Esophagus (tissue), 2 donors: ENCODE measurements around the gene RABGGTA. TPM values are rescaled to one million over a fixed set of nuclear protein-coding genes. Genes with fewer than 3 reads are reported as not detected.

Experiments
- H3K27ac ChIP-seq, 2 donors: one replicate each; pipeline ENCODE4 v1.5.1; 2013; ENCODE audit warnings: low read depth in 2 of 2, mild to moderate bottlenecking in 2 of 2, inconsistent platforms in 1 of 2, low read length in 1 of 2, moderate library complexity in 1 of 2
- H3K27me3 ChIP-seq, 2 donors: one replicate each; pipeline ENCODE4 v1.6.1; 2013; ENCODE audit warnings: low read length in 2 of 2, control low read depth in 1 of 2, mild to moderate bottlenecking in 1 of 2; ENCODE audit not compliant: insufficient read depth in 2 of 2, control insufficient read depth in 1 of 2
- H3K36me3 ChIP-seq, 2 donors: one replicate each; pipeline ENCODE4 v1.6.1; 2013; ENCODE audit warnings: low read length in 1 of 2; ENCODE audit not compliant: control insufficient read depth in 2 of 2, insufficient read depth in 2 of 2
- H3K4me1 ChIP-seq, 2 donors: one replicate each; pipeline ENCODE4 v1.6.1; 2013; ENCODE audit warnings: low read length in 1 of 2; ENCODE audit not compliant: control insufficient read depth in 2 of 2, insufficient read depth in 2 of 2
- H3K4me3 ChIP-seq, 2 donors: one replicate each; pipeline ENCODE4 v1.5.1; 2013; ENCODE audit warnings: low read length in 2 of 2, mild to moderate bottlenecking in 2 of 2, low read depth in 1 of 2, moderate library complexity in 1 of 2
- H3K9me3 ChIP-seq, 2 donors: one replicate each; pipeline ENCODE4 v1.6.1; 2013; ENCODE audit warnings: mild to moderate bottlenecking in 2 of 2, low read depth in 1 of 2, low read length in 1 of 2, moderate library complexity in 1 of 2; ENCODE audit not compliant: control insufficient read depth in 2 of 2, insufficient read depth in 1 of 2
- WGBS, 2 donors: extraction: QIAGEN DNeasy Blood & Tissue Kit; methylation state at CpG; one replicate each; pipeline ENCODE4 v1.1.7; 2013; 5-methylcytosine and 5-hydroxymethylcytosine counted together
- polyA plus RNA-seq, 2 donors: library from polyadenylated mRNA; stranded (reverse); fragments of 200-250 nt; gene quantifications; one replicate each; pipeline ENCODE4 v1.2.3, GENCODE V29; 2013
- donor health status: healthy with polysubstance abuse.
- donor health status: Bipolar disorder and iron deficiency.

RABGGTA gene
- polyA plus RNA-seq, 2 donors = 117 to 135 TPM

GRCh38 chr14:24235804-24236688 is 35.4 kb downstream of the RABGGTA start:
- Histone ChIP-seq H3K4me3 (no peak overlapping the region), H3K9me3 (no peaks in the 10 kb centered on the region), H3K4me1 (peaks cover 2 to 16% of the 10 kb centered on the region in 2 donors), H3K36me3 (peaks cover 25 to 40% of the 10 kb centered on the region in 2 donors), H3K27ac (peak overlapping the region in 1 of 2 donors; percentile 29), H3K27me3 (no peaks in the 10 kb centered on the region)
- 91 to 93% methylated on average over 5 of the region's 5 CpGs for WGBS, 2 donors

GRCh38 chr14:24234095-24235005 is 37.0 kb downstream of the RABGGTA start:
- WGBS, 2 donors = 82 to 89% methylated on average over 3 of the region's 3 CpGs
- Histone ChIP-seq H3K27ac (no peak overlapping the region), H3K27me3 (no peaks in the 10 kb centered on the region), H3K4me1 (peaks cover 2 to 8% of the 10 kb centered on the region in 2 donors), H3K36me3 (peaks cover 14 to 25% of the 10 kb centered on the region in 2 donors), H3K9me3 (no peaks in the 10 kb centered on the region), H3K4me3 (no peak overlapping the region)

DNA sequence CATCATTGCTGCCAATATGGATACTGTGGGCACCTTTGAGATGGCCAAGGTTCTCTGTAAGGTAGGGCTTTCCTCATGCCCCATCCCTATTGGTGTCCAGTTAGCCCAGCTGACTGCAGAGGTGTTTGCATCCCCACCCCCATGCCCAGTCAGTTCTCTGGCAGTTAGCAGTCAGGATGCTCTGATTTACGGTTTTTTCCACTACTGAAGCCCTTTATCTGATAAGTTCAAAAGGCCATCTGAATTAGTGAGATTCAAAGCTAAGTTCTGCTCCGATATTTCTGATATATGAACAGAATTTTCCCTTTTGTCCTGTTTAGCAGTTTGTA is 37.9 kb downstream of the RABGGTA start:
- Histone ChIP-seq H3K36me3 (peaks cover 14 to 22% of the 10 kb centered on the region in 2 donors), H3K9me3 (no peaks in the 10 kb centered on the region), H3K27ac (peak overlapping the region; percentile 48 to 96), H3K4me1 (peaks cover 0 to 8% of the 10 kb centered on the region in 2 donors), H3K27me3 (no peaks in the 10 kb centered on the region), H3K4me3 (peak overlapping the region; percentile 82)
- WGBS, 2 donors = 64 to 71% methylated on average over 2 of the region's 2 CpGs

- 3 to 4% methylated on average over 38 of the region's 38 CpGs for WGBS, 2 donors
- peaks cover 11 to 19% of the 10 kb centered on the region in 2 donors for H3K36me3 ChIP-seq
- H3K9me3 ChIP-seq = no peaks in the 10 kb centered on the region
- peak within 1 kb of the TSS; percentile 82 for H3K4me3 ChIP-seq
- no peaks in the 10 kb centered on the region for H3K27me3 ChIP-seq
- H3K27ac ChIP-seq = peak within 1 kb of the TSS; percentile 96 to 97
- H3K4me1 ChIP-seq = peaks cover 0 to 8% of the 10 kb centered on the region in 2 donors
Measured at GRCh38 chr14:24232645-24233537, 38.5 kb downstream of the RABGGTA start, which contains the start of gene GMPR2. Gene GMPR2 (plus strand): TSS chr14:24232929. CDS start chr14:24233254, 325 bp downstream.

GRCh38 chr14:24232121-24232644 is 39.2 kb downstream of the RABGGTA start, which contains the start of gene NEDD8:
Gene NEDD8 (minus strand): TSS chr14:24232367. CDS start chr14:24232267, 100 bp downstream.
- Histone ChIP-seq H3K9me3 (no peaks in the 10 kb centered on the region), H3K4me3 (peak within 1 kb of the TSS; percentile 82), H3K27me3 (no peaks in the 10 kb centered on the region), H3K4me1 (peaks cover 0 to 8% of the 10 kb centered on the region in 2 donors), H3K27ac (peak within 1 kb of the TSS; percentile 96 to 97), H3K36me3 (peaks cover 8 to 13% of the 10 kb centered on the region in 2 donors)
- 0% methylated on average over 28 to 30 of the region's 30 CpGs for WGBS, 2 donors

DNA sequence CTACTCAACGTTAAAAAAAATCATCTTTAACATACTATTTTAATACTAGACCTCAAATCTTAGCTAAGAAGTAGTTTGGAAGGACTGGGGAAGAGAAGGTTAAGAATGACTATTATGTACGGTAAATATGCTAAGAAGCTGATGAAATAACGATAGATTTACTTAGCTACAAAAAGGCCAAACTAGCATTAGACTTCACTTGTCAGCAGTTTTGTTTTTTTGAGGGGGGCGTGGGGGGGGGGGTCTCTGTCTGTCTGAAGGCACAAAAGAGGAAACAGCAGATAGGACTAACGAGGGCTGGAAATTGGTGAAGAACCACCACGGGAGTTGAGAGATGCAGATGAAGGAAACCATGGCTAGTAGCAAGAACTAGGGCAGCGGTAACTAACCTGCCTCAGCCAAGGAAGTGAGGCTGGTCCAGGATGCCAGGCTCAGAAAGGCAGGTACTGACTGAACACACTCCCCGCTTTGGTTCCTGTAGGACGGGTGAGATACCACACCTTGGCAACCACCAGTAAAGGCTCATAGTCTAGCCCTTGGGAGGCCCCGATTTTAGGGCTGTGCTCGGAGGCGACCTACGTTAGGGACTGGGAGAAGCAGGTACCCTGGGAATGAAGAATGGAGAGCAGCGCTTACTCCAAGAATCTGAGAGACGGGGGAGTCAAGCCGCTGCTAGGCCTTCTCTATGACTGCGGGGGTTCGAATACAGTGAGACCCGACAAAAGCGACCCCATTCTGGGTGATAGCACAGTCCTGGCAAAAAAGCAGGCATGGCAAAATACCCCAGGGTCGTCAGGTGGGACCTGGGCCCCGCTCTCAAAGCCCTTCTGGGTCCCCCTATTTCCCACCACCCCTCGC is 39.9 kb downstream of the RABGGTA start:
- H3K36me3 ChIP-seq = peaks cover 4 to 6% of the 10 kb centered on the region in 2 donors
- H3K27ac ChIP-seq = peak overlapping the region; percentile 96 to 97
- H3K4me3 ChIP-seq = peak overlapping the region; percentile 82
- no peaks in the 10 kb centered on the region for H3K27me3 ChIP-seq
- peaks cover 0 to 7% of the 10 kb centered on the region in 2 donors for H3K4me1 ChIP-seq
- H3K9me3 ChIP-seq = no peaks in the 10 kb centered on the region
- 9% methylated on average over 23 of the region's 23 CpGs for WGBS, 2 donors

DNA sequence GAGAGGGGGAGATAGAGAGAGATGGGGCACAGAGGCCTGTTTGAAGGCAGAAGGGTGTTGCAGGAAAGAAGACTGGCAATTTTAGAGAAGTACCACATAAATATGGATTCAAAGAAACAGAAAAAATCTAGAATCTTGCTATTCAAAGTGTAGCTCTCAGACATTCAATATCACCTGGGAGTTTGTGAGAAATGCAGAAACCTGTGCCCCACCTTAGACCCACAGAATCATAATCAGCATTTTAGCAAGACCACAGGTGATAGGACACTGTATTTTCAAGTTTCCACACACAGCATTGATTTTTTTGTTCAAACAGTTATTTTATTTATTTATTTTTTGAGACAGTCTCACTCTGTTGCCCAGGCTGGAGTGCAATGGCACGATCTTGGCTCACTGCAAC is 42.5 kb downstream of the RABGGTA start:
- Histone ChIP-seq H3K4me3 (no peak overlapping the region), H3K9me3 (no peaks in the 10 kb centered on the region), H3K27ac (no peak overlapping the region), H3K36me3 (no peaks in the 10 kb centered on the region), H3K4me1 (peaks cover 0 to 7% of the 10 kb centered on the region in 2 donors), H3K27me3 (no peaks in the 10 kb centered on the region)
- WGBS, 2 donors = 0 to 5% methylated on average over 1 of the region's 1 CpG

- H3K4me1 ChIP-seq = peaks cover 0 to 4% of the 10 kb centered on the region in 2 donors
- H3K27me3 ChIP-seq = no peaks in the 10 kb centered on the region
- H3K27ac ChIP-seq = no peak overlapping the region
- H3K36me3 ChIP-seq = no peaks in the 10 kb centered on the region
- H3K4me3 ChIP-seq = no peak overlapping the region
- 78 to 83% methylated on average over 1 of the region's 1 CpG for WGBS, 2 donors
- no peaks in the 10 kb centered on the region for H3K9me3 ChIP-seq
Measured at GRCh38 chr14:24226473-24226872, 44.9 kb downstream of the RABGGTA start.
